Stimulated activated CD8-positive, alpha-beta memory T cell treated with anti-CD3 and anti-CD28 coated beads, Interleukin-4, amount 100 ng/mL, for 4 hours (primary cell): ENCODE results near the gene RERE.
"Not testable (repeated sequence)": the region's sequence is repeated elsewhere in the genome, so short reads cannot be mapped to it uniquely, and the experiment has no call there.

ENCODE experiments used
- DNase-seq, 2 donors: peaks; one replicate each; pipeline ENCODE4 v3.0.0-alpha.2; 2020; ENCODE audit warnings: low read depth in 2 of 2, low spot score in 1 of 2

RERE gene

GRCh38 chr1:8461351-8462110, 355.9 kb downstream of the RERE start:
- DNase-seq = no peak

GRCh38 chr1:8460784-8461183, 356.7 kb downstream of the RERE start:
- no peak for DNase-seq

GRCh38 chr1:8460132-8460544, 357.3 kb downstream of the RERE start:
- no peak for DNase-seq

GRCh38 chr1:8458607-8459006, 358.8 kb downstream of the RERE start:
- no peak for DNase-seq

- DNase-seq = no peak
Measured at GRCh38 chr1:8457760-8458381, 359.6 kb downstream of the RERE start.

GRCh38 chr1:8456991-8457390, 360.4 kb downstream of the RERE start:
- DNase-seq = no peak

GRCh38 chr1:8456308-8456912, 361.0 kb downstream of the RERE start:
- DNase-seq = no peak

GRCh38 chr1:8455700-8456307, 361.6 kb downstream of the RERE start:
- DNase-seq = no peak

- DNase-seq = no peak
Measured at GRCh38 chr1:8450312-8450711, 367.1 kb downstream of the RERE start.

GRCh38 chr1:8448911-8449661, 368.4 kb downstream of the RERE start:
- no peak for DNase-seq

- not testable (repeated sequence) for DNase-seq
Measured at GRCh38 chr1:8448505-8448904, 368.9 kb downstream of the RERE start.

GRCh38 chr1:8447616-8448150, 369.8 kb downstream of the RERE start:
- DNase-seq = no peak

- not testable (repeated sequence) for DNase-seq
Measured at GRCh38 chr1:8446119-8446518, 371.3 kb downstream of the RERE start.

GRCh38 chr1:8443558-8444194, 373.8 kb downstream of the RERE start:
- DNase-seq = no peak

GRCh38 chr1:8441426-8441825, 376.0 kb downstream of the RERE start:
- DNase-seq = no peak

- no peak for DNase-seq
Measured at GRCh38 chr1:8439015-8439702, 378.3 kb downstream of the RERE start.

- no peak for DNase-seq
Measured at GRCh38 chr1:8438489-8438888, 379.0 kb downstream of the RERE start.

GRCh38 chr1:8437347-8437746, 380.1 kb downstream of the RERE start:
- DNase-seq = no peak

- no peak for DNase-seq
Measured at GRCh38 chr1:8435569-8436071, 381.8 kb downstream of the RERE start.

GRCh38 chr1:8434101-8434500, 383.3 kb downstream of the RERE start:
- no peak for DNase-seq
